Measurements from ENCODE around the gene SLC12A7.

Gene SLC12A7

GRCh38 chr5:1089146-1089545, 22.7 kb downstream of the SLC12A7 start:
- H3K4me3 ChIP-seq (ENCODE audit: low read depth, low read length), result no peak overlapping the region
- TF ChIP-seq CTCF (IDR thresholded peaks at IDR 0.05; ENCODE audit: low read depth, low read length), result no peak

DNA sequence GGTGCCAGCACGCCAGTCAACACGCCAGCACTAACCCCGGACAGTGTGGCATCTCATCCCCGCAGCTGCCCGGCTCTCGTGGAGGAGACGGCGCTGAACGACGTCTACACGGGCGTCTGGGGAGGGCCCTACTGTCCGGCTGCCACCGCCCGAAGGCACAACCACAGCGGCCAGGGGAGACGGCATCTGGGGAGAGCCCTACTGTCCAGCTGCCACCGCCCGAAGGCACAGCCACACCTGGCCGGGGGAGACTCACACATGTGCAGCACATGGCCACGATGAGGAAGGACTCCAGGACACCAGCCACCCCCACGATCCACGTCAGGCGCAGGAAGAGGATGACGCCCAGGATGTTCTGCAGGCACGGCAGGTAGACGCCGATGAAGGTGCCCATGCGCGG, 23.1 kb downstream of the SLC12A7 start:
- TF ChIP-seq CTCF (IDR thresholded peaks at IDR 0.05; ENCODE audit: low read depth, low read length), result no peak
- H3K4me3 ChIP-seq (ENCODE audit: low read depth, low read length), result no peak overlapping the region

DNA sequence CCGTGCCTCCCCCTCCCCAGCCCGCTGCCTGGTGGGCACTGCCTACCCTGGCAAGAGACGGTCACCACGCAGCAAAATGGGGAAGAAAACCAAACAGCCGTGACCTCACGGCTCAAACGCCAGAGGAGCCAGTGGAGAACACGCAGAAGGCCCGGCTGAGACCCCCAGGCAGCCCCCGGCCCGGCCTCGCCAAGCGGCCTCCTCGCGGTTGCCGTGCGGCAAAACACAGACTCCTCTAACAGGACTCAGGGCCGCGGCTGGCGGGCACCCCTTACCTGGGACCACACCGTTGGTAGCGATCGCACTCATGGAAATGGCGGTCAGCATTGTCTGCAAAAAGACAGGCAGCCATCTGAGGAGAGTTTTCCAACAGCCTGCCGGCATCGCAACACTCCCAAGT, 23.8 kb downstream of the SLC12A7 start:
- no peak for TF ChIP-seq CTCF (IDR thresholded peaks at IDR 0.05; ENCODE audit: low read depth, low read length)
- H3K4me3 ChIP-seq (ENCODE audit: low read depth, low read length), result no peak overlapping the region

GRCh38 chr5:1087428-1087827, 24.4 kb downstream of the SLC12A7 start:
- H3K4me3 ChIP-seq (ENCODE audit: low read depth, low read length), result no peak overlapping the region
- no peak for TF ChIP-seq CTCF (IDR thresholded peaks at IDR 0.05; ENCODE audit: low read depth, low read length)

GRCh38 chr5:1086871-1087270, 25.0 kb downstream of the SLC12A7 start:
- H3K4me3 ChIP-seq (ENCODE audit: low read depth, low read length), result no peak overlapping the region
- no peak for TF ChIP-seq CTCF (IDR thresholded peaks at IDR 0.05; ENCODE audit: low read depth, low read length)

- TF ChIP-seq CTCF (IDR thresholded peaks at IDR 0.05; ENCODE audit: low read depth, low read length), result no peak
- H3K4me3 ChIP-seq (ENCODE audit: low read depth, low read length), result no peak overlapping the region
These were observed 25.7 kb downstream of the SLC12A7 start for GRCh38 chr5:1086137-1086536.

- TF ChIP-seq CTCF (IDR thresholded peaks at IDR 0.05; ENCODE audit: low read depth, low read length), result no peak
- H3K4me3 ChIP-seq (ENCODE audit: low read depth, low read length), result no peak overlapping the region
These were observed 26.5 kb downstream of the SLC12A7 start for GRCh38 chr5:1085391-1085790.
